ENCODE results near the gene MEGF8.
A peak's percentile ranks its signal among the peaks of the same experiment; 100 is the strongest.

MEGF8 gene, protein sequence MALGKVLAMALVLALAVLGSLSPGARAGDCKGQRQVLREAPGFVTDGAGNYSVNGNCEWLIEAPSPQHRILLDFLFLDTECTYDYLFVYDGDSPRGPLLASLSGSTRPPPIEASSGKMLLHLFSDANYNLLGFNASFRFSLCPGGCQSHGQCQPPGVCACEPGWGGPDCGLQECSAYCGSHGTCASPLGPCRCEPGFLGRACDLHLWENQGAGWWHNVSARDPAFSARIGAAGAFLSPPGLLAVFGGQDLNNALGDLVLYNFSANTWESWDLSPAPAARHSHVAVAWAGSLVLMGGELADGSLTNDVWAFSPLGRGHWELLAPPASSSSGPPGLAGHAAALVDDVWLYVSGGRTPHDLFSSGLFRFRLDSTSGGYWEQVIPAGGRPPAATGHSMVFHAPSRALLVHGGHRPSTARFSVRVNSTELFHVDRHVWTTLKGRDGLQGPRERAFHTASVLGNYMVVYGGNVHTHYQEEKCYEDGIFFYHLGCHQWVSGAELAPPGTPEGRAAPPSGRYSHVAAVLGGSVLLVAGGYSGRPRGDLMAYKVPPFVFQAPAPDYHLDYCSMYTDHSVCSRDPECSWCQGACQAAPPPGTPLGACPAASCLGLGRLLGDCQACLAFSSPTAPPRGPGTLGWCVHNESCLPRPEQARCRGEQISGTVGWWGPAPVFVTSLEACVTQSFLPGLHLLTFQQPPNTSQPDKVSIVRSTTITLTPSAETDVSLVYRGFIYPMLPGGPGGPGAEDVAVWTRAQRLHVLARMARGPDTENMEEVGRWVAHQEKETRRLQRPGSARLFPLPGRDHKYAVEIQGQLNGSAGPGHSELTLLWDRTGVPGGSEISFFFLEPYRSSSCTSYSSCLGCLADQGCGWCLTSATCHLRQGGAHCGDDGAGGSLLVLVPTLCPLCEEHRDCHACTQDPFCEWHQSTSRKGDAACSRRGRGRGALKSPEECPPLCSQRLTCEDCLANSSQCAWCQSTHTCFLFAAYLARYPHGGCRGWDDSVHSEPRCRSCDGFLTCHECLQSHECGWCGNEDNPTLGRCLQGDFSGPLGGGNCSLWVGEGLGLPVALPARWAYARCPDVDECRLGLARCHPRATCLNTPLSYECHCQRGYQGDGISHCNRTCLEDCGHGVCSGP (N-terminal part only)

DNA sequence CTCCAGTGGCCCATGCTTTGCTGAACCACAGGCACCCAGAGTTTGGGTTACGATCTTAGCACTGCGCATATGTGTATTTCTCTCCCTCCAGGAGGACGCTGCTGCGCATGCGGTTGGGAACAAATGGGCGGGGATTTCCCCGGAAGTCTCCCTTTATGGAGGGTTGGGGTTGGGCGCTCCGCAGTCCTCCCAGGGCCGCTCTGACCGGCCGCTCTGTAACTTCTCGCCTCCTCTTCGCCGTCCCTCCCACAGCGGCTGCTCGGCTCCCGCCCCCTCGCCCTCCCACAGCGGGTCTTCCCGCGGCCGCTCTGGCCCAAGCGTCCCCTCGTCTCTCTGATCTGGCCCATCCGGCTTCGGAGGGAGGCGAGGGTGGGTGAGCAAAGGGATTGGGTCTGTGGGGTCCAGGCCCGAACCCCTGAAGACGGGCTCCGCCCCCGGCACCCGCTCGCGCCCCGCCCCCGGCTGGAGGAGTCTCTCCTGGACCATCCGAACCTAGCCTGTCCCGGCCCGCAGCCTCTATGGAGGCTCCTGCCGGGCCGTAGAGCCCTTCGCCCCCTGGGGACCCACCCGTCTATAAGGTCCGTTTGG is at the start of gene MEGF8:
Gene MEGF8 (plus strand): TSS at position 328 of the 588 bp plus-strand sequence. CDS start 609 bp downstream, outside the sequence.
- TF ChIP-seq GATA3 (IDR thresholded peaks at IDR 0.05; ENCODE audit: low read depth, low read length) (no peak), GATA2 (IDR thresholded peaks at IDR 0.05; ENCODE audit: low read depth, low read length) (no peak)

- TF ChIP-seq GATA3 (IDR thresholded peaks at IDR 0.05; ENCODE audit: low read depth, low read length) (no peak), GATA2 (IDR thresholded peaks at IDR 0.05; ENCODE audit: low read depth, low read length) (no peak)
Observed at GRCh38 chr19:42276284-42276683, 49.2 kb upstream of the MEGF8 start.

DNA sequence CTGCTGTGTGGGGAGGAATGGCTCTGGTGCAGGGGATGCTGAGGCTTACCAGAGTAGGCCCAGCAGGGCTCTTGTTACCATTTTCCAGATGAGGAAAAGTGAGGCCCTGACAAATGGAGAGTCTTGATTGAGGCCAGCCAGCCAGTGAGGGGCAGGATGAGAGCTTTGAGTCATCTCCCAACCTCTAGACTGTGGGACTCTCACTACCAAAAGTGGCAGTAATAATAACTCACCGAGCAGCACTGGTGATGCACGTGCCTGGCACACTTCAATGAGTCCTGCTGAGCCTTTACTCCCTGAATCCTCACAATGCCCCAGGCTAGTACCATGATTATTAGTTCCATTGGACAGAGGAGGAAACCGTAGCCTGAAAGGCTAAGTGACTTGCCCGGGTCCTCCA is 48.6 kb upstream of the MEGF8 start:
- no peak for TF ChIP-seq GATA3 (IDR thresholded peaks at IDR 0.05; ENCODE audit: low read depth, low read length)
- no peak for TF ChIP-seq GATA2 (IDR thresholded peaks at IDR 0.05; ENCODE audit: low read depth, low read length)

- no peak for TF ChIP-seq GATA2 (IDR thresholded peaks at IDR 0.05; ENCODE audit: low read depth, low read length)
- no peak for TF ChIP-seq GATA3 (IDR thresholded peaks at IDR 0.05; ENCODE audit: low read depth, low read length)
Observed at GRCh38 chr19:42277821-42278451, 47.5 kb upstream of the MEGF8 start.

- TF ChIP-seq GATA2 (IDR thresholded peaks at IDR 0.05; ENCODE audit: low read depth, low read length) (no peak), GATA3 (IDR thresholded peaks at IDR 0.05; ENCODE audit: low read depth, low read length) (no peak)
Observed at GRCh38 chr19:42278452-42279154, 46.8 kb upstream of the MEGF8 start.

GRCh38 chr19:42279155-42279901 is 46.1 kb upstream of the MEGF8 start:
- TF ChIP-seq GATA3 (IDR thresholded peaks at IDR 0.05; ENCODE audit: low read depth, low read length), result no peak
- no peak for TF ChIP-seq GATA2 (IDR thresholded peaks at IDR 0.05; ENCODE audit: low read depth, low read length)

GRCh38 chr19:42279902-42280814 is 45.3 kb upstream of the MEGF8 start:
- no peak for TF ChIP-seq GATA3 (IDR thresholded peaks at IDR 0.05; ENCODE audit: low read depth, low read length)
- peak; percentile 65 for TF ChIP-seq GATA2 (IDR thresholded peaks at IDR 0.05; ENCODE audit: low read depth, low read length)

GRCh38 chr19:42280815-42281145 is 44.7 kb upstream of the MEGF8 start:
- TF ChIP-seq GATA2 (IDR thresholded peaks at IDR 0.05; ENCODE audit: low read depth, low read length) (no peak), GATA3 (IDR thresholded peaks at IDR 0.05; ENCODE audit: low read depth, low read length) (no peak)

GRCh38 chr19:42281146-42281826 is 44.1 kb upstream of the MEGF8 start:
- TF ChIP-seq GATA3 (IDR thresholded peaks at IDR 0.05; ENCODE audit: low read depth, low read length) (no peak), GATA2 (IDR thresholded peaks at IDR 0.05; ENCODE audit: low read depth, low read length) (no peak)

GRCh38 chr19:42281827-42282762 is 43.3 kb upstream of the MEGF8 start:
- no peak for TF ChIP-seq GATA2 (IDR thresholded peaks at IDR 0.05; ENCODE audit: low read depth, low read length)
- no peak for TF ChIP-seq GATA3 (IDR thresholded peaks at IDR 0.05; ENCODE audit: low read depth, low read length)

Data from SH-SY5Y (cell line).